Peyer's patch (tissue), 4 donors: ENCODE data around the gene OR10X1. TPM values are rescaled to one million over a fixed set of nuclear protein-coding genes. Genes with fewer than 3 reads are reported as not detected.

ENCODE experiments used
- DNase-seq, 3 donors: peaks; one replicate each; pipeline ENCODE4 v3.0.0-alpha.2; 2017 to 2019
- H3K27ac ChIP-seq, 4 donors: fragments of 200-600 bp; sonication (generic); one replicate each; pipeline ENCODE4 v1.5.1; 2016 to 2019
- H3K27me3 ChIP-seq, 2 donors: fragments of 200-600 bp; sonication (generic); one replicate each; pipeline ENCODE4 v1.5.1; 2019
- H3K36me3 ChIP-seq, 3 donors: fragments of 200-600 bp; sonication (generic); one replicate each; pipeline ENCODE4 v1.5.1; 2016 to 2019
- H3K4me1 ChIP-seq, 4 donors: fragments of 200-600 bp; sonication (generic); one replicate each; pipeline ENCODE4 v1.5.1; 2016 to 2019
- H3K4me3 ChIP-seq, 4 donors: fragments of 200-600 bp; sonication (generic); 1 replicate in 3 of 4; 2 replicates in 1 of 4; pipeline ENCODE4 v1.5.1; 2016 to 2019; ENCODE audit warnings: mild to moderate bottlenecking in 1 of 4
- H3K9me3 ChIP-seq, 4 donors: fragments of 200-600 bp; sonication (generic); one replicate each; pipeline ENCODE4 v1.5.1; 2016 to 2019; ENCODE audit warnings: mild to moderate bottlenecking in 1 of 4
- POLR2A ChIP-seq, 2 donors: fragments of 450-650 bp; IDR thresholded peaks; one replicate each; pipeline ENCODE4 v1.5.1; 2017; ENCODE audit warnings: antibody characterized with exemption in 2 of 2, mild to moderate bottlenecking in 2 of 2, moderate library complexity in 2 of 2
- total RNA-seq, 4 donors: library from RNA; depleted of rRNA; stranded (reverse); fragments of >200 nt; gene quantifications; one replicate each; pipeline ENCODE4 v1.1.0, GENCODE V29; 2016
- TF ChIP-seq, protein P1 (sequence below), 6 experiments: fragments of 450-650 bp in 4 of 6; fragments of 200-600 bp in 2 of 6; sonication (generic) in 1 of 6; IDR thresholded peaks; one replicate each; pipeline ENCODE4 v1.5.1; 2017 to 2019; ENCODE audit warnings: antibody characterized with exemption in 6 of 6, mild to moderate bottlenecking in 3 of 6, moderate library complexity in 1 of 6

OR10X1 gene
- total RNA-seq, 4 donors from 2014 or later, result not detected

DNA sequence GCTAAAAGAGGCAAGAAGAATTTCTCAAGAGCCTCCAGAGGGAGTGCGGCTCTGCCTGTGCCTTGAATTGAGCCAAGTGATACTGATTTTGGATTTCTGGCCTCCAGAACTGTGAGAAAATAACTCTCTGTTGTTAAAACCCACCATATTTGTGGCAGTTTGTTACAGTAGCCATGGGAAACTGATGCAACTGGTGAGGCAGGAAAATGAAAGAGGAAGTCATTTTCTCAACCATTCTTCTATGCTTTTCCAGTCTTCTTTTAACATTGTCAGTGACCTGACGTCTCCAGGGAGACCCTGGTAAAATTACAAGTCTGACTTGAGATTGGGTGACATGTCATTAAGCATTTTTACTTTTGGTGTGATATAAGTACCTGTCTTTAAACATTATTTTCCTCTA is 15.1 kb downstream of the OR10X1 start:
- no peak for DNase-seq

DNA sequence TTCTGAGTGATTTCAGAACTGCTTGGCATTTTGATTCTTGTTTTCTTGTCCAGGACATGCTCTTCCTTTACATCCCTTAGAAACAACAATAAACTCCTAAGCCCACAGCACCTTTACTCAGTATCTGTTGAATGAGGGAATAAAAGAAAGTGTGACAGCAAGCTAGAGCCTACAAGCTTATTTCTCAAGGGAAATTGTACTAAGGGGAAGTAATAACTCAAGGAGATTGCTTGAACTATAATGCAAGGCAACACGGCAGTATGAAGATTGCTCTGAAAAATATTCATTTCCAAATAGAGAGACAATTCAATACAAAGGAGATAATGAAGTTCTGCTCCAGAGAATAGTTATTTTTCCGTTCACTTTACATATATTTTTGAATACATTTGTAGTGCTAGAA is 15.8 kb downstream of the OR10X1 start:
- H3K9me3 ChIP-seq, result no peaks in the 10 kb centered on the region
- no peak for DNase-seq
- no peaks in the 10 kb centered on the region for H3K4me1 ChIP-seq
- H3K36me3 ChIP-seq, result no peaks in the 10 kb centered on the region
- H3K27me3 ChIP-seq, result no peaks in the 10 kb centered on the region
- no peak overlapping the region for H3K27ac ChIP-seq
- H3K4me3 ChIP-seq, result no peak overlapping the region
- no peak for TF ChIP-seq POLR2A (IDR thresholded peaks at IDR 0.05)
- TF ChIP-seq, protein P1, sequence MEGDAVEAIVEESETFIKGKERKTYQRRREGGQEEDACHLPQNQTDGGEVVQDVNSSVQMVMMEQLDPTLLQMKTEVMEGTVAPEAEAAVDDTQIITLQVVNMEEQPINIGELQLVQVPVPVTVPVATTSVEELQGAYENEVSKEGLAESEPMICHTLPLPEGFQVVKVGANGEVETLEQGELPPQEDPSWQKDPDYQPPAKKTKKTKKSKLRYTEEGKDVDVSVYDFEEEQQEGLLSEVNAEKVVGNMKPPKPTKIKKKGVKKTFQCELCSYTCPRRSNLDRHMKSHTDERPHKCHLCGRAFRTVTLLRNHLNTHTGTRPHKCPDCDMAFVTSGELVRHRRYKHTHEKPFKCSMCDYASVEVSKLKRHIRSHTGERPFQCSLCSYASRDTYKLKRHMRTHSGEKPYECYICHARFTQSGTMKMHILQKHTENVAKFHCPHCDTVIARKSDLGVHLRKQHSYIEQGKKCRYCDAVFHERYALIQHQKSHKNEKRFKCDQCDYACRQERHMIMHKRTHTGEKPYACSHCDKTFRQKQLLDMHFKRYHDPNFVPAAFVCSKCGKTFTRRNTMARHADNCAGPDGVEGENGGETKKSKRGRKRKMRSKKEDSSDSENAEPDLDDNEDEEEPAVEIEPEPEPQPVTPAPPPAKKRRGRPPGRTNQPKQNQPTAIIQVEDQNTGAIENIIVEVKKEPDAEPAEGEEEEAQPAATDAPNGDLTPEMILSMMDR (IDR thresholded peaks at IDR 0.05), result no peak

More for the DNA sequence above, 15.1 kb downstream of the OR10X1 start:
- no peaks in the 10 kb centered on the region for H3K4me1 ChIP-seq
- H3K27ac ChIP-seq, result no peak overlapping the region
- H3K36me3 ChIP-seq, result no peaks in the 10 kb centered on the region
- H3K27me3 ChIP-seq, result no peaks in the 10 kb centered on the region
- no peaks in the 10 kb centered on the region for H3K9me3 ChIP-seq
- TF ChIP-seq, protein P1 (IDR thresholded peaks at IDR 0.05), result no peak
- no peak for TF ChIP-seq POLR2A (IDR thresholded peaks at IDR 0.05)
- no peak overlapping the region for H3K4me3 ChIP-seq

DNA sequence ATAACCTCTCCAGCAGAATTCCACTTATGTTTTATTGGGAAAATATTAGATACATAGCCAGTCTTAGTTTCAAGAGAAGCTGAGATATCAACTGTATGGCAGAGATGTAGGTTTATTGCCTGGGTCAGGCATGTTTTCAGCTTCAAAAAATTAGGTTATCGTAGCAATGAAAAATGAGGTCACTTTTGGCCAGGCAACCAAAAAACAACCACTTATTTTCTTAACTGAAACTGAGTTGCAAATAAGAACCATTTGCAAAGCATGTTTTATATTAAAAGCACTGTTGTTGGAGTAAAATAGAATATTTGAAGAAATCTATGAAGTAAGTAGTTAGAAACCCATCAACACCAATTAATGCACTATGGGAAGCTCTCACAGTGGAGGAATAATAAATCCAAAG is 20.0 kb downstream of the OR10X1 start:
- TF ChIP-seq POLR2A (IDR thresholded peaks at IDR 0.05), result no peak
- TF ChIP-seq, protein P1 (IDR thresholded peaks at IDR 0.05), result no peak
- Histone ChIP-seq H3K4me3 (no peak overlapping the region), H3K27ac (no peak overlapping the region), H3K27me3 (no peaks in the 10 kb centered on the region), H3K36me3 (no peaks in the 10 kb centered on the region), H3K4me1 (no peaks in the 10 kb centered on the region), H3K9me3 (no peaks in the 10 kb centered on the region)
- no peak for DNase-seq

DNA sequence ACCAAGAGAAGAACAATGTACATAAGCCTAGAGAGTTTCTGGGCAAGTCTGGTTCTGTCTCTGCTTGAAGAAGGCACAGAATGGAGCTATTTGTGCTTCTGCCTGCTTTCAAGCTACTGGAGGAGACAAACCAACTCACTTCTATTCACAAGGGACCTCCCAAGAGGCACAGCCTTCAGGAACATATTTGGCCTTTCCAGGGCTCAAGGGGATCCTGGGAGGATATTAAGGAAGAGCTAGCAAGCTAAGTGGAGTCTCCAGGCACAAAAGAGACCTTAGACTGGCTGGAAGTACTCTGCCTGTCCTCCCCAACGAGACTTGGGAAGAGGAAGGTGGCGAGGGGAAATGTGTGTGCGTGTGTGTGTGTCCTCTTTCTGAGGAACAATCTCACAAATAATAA is 25.3 kb downstream of the OR10X1 start, which contains the start of gene OR6Y1:
Gene OR6Y1 (minus strand): TSS at position 54 of the 400 bp plus-strand sequence. CDS start 6,300 bp downstream, outside the sequence.
- no peak for TF ChIP-seq POLR2A (IDR thresholded peaks at IDR 0.05)
- TF ChIP-seq, protein P1 (IDR thresholded peaks at IDR 0.05), result no peak
- DNase-seq, result no peak
- no peak within 1 kb of the TSS for H3K4me3 ChIP-seq
- H3K36me3 ChIP-seq, result no peaks in the 10 kb centered on the region
- H3K27ac ChIP-seq, result no peak within 1 kb of the TSS
- H3K9me3 ChIP-seq, result no peaks in the 10 kb centered on the region
- no peaks in the 10 kb centered on the region for H3K4me1 ChIP-seq
- no peaks in the 10 kb centered on the region for H3K27me3 ChIP-seq

DNA sequence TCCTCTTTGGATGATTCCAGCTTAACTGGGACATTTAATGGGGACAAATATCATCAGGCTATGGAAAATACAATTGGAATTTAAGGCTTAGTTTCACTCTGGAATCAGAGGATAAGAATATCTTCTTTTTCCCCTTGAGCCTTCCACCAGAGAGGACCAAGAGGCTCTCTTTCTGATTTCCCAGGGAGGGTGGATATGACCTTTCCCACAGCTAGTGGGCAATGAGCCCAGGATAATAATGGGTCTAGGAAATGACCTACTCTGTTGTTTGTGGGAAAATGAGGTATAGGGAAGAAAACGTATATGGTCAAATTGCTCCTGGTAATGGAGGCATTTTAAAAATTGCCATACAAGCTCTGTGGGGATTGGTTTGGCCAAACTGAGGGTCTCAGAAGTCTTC is 27.4 kb downstream of the OR10X1 start:
- no peak for DNase-seq
- Histone ChIP-seq H3K36me3 (no peaks in the 10 kb centered on the region), H3K9me3 (no peaks in the 10 kb centered on the region), H3K4me3 (no peak overlapping the region), H3K27ac (no peak overlapping the region), H3K4me1 (no peaks in the 10 kb centered on the region), H3K27me3 (no peaks in the 10 kb centered on the region)
- TF ChIP-seq, protein P1 (IDR thresholded peaks at IDR 0.05), result no peak
- no peak for TF ChIP-seq POLR2A (IDR thresholded peaks at IDR 0.05)

DNA sequence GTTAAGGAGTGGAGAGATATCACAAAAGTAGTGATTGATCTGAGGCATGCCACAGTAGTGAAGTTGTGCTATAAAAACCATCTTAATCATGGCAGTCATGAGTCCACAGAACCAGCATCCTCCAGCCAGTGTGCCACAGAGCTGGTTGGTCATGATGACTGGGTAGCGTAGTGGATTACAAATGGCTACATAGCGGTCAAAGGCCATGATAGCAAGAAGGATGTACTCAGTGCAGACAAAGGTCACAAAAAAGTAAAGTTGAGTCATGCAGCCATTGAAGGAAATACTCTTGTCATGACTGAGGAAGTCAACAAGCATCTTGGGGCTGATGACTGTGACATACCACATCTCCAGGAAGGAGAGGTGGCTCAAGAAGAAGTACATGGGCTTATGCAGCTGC is 32.2 kb downstream of the OR10X1 start:
- no peaks in the 10 kb centered on the region for H3K27me3 ChIP-seq
- TF ChIP-seq, protein P1 (IDR thresholded peaks at IDR 0.05), result no peak
- TF ChIP-seq POLR2A (IDR thresholded peaks at IDR 0.05), result no peak

More for the DNA sequence above, 32.2 kb downstream of the OR10X1 start:
- H3K36me3 ChIP-seq, result no peaks in the 10 kb centered on the region
- no peaks in the 10 kb centered on the region for H3K9me3 ChIP-seq
- no peak for DNase-seq
- no peak overlapping the region for H3K4me3 ChIP-seq
- H3K27ac ChIP-seq, result no peak overlapping the region
- no peaks in the 10 kb centered on the region for H3K4me1 ChIP-seq
